ENCODE data around the gene EXOSC9. TPM values are rescaled to one million over a fixed set of nuclear protein-coding genes. Genes with fewer than 3 reads are reported as not detected.

EXOSC9 gene
- total RNA-seq, 1 experiment from 2014 or later, result 50.0 TPM

DNA sequence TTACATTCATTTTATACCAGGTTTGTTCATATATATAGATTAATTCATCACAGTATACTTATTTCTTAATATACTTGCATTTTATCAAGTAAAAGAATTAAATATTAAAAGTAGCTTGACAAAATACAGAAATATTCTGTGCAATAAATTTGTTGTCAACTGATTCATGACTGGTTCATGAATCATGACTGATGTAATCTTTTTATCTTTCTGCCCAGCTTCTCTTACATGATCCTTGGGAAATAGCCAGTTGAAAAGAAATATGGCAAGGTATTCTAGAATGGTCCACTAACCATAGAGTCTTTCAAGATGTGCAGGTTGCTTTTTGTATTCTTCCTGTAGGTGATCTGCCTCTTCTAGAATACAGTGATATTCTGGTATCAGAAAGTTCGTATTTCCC lies 26.7 kb downstream of the EXOSC9 start (continued):
- TF ChIP-seq, protein P1, sequence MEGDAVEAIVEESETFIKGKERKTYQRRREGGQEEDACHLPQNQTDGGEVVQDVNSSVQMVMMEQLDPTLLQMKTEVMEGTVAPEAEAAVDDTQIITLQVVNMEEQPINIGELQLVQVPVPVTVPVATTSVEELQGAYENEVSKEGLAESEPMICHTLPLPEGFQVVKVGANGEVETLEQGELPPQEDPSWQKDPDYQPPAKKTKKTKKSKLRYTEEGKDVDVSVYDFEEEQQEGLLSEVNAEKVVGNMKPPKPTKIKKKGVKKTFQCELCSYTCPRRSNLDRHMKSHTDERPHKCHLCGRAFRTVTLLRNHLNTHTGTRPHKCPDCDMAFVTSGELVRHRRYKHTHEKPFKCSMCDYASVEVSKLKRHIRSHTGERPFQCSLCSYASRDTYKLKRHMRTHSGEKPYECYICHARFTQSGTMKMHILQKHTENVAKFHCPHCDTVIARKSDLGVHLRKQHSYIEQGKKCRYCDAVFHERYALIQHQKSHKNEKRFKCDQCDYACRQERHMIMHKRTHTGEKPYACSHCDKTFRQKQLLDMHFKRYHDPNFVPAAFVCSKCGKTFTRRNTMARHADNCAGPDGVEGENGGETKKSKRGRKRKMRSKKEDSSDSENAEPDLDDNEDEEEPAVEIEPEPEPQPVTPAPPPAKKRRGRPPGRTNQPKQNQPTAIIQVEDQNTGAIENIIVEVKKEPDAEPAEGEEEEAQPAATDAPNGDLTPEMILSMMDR (IDR thresholded peaks at IDR 0.05), result no peak

DNA sequence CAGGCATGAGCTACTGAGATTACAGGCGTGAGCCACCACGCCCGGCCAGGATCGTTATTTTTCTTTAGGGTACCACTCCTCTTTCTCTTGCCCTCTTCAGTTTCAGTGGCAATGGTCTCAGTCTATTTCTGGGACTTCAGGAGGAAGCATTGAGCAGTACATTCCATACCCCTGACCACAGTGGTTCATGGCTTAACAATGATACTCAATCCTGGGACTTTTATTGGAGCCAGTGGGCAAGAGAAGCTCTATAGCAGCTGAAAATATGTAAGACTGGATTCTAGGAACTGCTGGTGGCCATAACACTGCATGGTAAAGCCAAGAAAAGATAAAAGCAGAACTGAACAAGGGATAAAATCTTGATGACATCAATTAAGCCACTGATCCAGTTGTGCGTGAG lies 28.4 kb downstream of the EXOSC9 start:
- TF ChIP-seq, protein P2, sequence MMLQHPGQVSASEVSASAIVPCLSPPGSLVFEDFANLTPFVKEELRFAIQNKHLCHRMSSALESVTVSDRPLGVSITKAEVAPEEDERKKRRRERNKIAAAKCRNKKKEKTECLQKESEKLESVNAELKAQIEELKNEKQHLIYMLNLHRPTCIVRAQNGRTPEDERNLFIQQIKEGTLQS (CRISPR knock-in tag; conservative IDR thresholded peaks at IDR 0.05), result no peak
- TF ChIP-seq, protein P3, sequence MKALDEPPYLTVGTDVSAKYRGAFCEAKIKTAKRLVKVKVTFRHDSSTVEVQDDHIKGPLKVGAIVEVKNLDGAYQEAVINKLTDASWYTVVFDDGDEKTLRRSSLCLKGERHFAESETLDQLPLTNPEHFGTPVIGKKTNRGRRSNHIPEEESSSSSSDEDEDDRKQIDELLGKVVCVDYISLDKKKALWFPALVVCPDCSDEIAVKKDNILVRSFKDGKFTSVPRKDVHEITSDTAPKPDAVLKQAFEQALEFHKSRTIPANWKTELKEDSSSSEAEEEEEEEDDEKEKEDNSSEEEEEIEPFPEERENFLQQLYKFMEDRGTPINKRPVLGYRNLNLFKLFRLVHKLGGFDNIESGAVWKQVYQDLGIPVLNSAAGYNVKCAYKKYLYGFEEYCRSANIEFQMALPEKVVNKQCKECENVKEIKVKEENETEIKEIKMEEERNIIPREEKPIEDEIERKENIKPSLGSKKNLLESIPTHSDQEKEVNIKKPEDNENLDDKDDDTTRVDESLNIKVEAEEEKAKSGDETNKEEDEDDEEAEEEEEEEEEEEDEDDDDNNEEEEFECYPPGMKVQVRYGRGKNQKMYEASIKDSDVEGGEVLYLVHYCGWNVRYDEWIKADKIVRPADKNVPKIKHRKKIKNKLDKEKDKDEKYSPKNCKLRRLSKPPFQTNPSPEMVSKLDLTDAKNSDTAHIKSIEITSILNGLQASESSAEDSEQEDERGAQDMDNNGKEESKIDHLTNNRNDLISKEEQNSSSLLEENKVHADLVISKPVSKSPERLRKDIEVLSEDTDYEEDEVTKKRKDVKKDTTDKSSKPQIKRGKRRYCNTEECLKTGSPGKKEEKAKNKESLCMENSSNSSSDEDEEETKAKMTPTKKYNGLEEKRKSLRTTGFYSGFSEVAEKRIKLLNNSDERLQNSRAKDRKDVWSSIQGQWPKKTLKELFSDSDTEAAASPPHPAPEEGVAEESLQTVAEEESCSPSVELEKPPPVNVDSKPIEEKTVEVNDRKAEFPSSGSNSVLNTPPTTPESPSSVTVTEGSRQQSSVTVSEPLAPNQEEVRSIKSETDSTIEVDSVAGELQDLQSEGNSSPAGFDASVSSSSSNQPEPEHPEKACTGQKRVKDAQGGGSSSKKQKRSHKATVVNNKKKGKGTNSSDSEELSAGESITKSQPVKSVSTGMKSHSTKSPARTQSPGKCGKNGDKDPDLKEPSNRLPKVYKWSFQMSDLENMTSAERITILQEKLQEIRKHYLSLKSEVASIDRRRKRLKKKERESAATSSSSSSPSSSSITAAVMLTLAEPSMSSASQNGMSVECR (CRISPR knock-in tag; IDR thresholded peaks at IDR 0.05; ENCODE audit: borderline replicate concordance), result no peak
- TF ChIP-seq TP53 (CRISPR knock-in tag; IDR thresholded peaks at IDR 0.05), result no peak
- TF ChIP-seq CREM (CRISPR knock-in tag; IDR thresholded peaks at IDR 0.05), result no peak
- TF ChIP-seq ZNF317 (CRISPR knock-in tag; IDR thresholded peaks at IDR 0.05; ENCODE audit: borderline replicate concordance, low read depth), result no peak
- TF ChIP-seq ETV6 (CRISPR knock-in tag; IDR thresholded peaks at IDR 0.05), result no peak
- no peak for TF ChIP-seq NR1H2 (CRISPR knock-in tag; IDR thresholded peaks at IDR 0.05)
- TF ChIP-seq MYBL2 (CRISPR knock-in tag; IDR thresholded peaks at IDR 0.05), result no peak
- TF ChIP-seq, protein P4, sequence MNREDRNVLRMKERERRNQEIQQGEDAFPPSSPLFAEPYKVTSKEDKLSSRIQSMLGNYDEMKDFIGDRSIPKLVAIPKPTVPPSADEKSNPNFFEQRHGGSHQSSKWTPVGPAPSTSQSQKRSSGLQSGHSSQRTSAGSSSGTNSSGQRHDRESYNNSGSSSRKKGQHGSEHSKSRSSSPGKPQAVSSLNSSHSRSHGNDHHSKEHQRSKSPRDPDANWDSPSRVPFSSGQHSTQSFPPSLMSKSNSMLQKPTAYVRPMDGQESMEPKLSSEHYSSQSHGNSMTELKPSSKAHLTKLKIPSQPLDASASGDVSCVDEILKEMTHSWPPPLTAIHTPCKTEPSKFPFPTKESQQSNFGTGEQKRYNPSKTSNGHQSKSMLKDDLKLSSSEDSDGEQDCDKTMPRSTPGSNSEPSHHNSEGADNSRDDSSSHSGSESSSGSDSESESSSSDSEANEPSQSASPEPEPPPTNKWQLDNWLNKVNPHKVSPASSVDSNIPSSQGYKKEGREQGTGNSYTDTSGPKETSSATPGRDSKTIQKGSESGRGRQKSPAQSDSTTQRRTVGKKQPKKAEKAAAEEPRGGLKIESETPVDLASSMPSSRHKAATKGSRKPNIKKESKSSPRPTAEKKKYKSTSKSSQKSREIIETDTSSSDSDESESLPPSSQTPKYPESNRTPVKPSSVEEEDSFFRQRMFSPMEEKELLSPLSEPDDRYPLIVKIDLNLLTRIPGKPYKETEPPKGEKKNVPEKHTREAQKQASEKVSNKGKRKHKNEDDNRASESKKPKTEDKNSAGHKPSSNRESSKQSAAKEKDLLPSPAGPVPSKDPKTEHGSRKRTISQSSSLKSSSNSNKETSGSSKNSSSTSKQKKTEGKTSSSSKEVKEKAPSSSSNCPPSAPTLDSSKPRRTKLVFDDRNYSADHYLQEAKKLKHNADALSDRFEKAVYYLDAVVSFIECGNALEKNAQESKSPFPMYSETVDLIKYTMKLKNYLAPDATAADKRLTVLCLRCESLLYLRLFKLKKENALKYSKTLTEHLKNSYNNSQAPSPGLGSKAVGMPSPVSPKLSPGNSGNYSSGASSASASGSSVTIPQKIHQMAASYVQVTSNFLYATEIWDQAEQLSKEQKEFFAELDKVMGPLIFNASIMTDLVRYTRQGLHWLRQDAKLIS (CRISPR knock-in tag; IDR thresholded peaks at IDR 0.05; ENCODE audit: borderline replicate concordance), result no peak
- TF ChIP-seq RELA (CRISPR knock-in tag; IDR thresholded peaks at IDR 0.05; ENCODE audit: borderline replicate concordance), result no peak
- TF ChIP-seq, protein P5, sequence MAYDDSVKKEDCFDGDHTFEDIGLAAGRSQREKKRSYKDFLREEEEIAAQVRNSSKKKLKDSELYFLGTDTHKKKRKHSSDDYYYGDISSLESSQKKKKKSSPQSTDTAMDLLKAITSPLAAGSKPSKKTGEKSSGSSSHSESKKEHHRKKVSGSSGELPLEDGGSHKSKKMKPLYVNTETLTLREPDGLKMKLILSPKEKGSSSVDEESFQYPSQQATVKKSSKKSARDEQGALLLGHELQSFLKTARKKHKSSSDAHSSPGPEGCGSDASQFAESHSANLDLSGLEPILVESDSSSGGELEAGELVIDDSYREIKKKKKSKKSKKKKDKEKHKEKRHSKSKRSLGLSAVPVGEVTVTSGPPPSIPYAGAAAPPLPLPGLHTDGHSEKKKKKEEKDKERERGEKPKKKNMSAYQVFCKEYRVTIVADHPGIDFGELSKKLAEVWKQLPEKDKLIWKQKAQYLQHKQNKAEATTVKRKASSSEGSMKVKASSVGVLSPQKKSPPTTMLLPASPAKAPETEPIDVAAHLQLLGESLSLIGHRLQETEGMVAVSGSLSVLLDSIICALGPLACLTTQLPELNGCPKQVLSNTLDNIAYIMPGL (CRISPR knock-in tag; IDR thresholded peaks at IDR 0.05), result no peak
- no peak for TF ChIP-seq PRRX2 (CRISPR knock-in tag; IDR thresholded peaks at IDR 0.05)
- TF ChIP-seq, protein P6, sequence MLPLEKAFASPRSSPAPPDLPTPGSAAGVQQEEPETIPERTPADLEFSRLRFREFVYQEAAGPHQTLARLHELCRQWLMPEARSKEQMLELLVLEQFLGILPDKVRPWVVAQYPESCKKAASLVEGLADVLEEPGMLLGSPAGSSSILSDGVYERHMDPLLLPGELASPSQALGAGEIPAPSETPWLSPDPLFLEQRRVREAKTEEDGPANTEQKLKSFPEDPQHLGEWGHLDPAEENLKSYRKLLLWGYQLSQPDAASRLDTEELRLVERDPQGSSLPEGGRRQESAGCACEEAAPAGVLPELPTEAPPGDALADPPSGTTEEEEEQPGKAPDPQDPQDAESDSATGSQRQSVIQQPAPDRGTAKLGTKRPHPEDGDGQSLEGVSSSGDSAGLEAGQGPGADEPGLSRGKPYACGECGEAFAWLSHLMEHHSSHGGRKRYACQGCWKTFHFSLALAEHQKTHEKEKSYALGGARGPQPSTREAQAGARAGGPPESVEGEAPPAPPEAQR (CRISPR knock-in tag; IDR thresholded peaks at IDR 0.05), result no peak
- TF ChIP-seq NFYB (CRISPR knock-in tag; conservative IDR thresholded peaks at IDR 0.05; ENCODE audit: low read depth), result no peak
- TF ChIP-seq JUN (CRISPR knock-in tag; IDR thresholded peaks at IDR 0.05), result no peak
- TF ChIP-seq, protein P7, sequence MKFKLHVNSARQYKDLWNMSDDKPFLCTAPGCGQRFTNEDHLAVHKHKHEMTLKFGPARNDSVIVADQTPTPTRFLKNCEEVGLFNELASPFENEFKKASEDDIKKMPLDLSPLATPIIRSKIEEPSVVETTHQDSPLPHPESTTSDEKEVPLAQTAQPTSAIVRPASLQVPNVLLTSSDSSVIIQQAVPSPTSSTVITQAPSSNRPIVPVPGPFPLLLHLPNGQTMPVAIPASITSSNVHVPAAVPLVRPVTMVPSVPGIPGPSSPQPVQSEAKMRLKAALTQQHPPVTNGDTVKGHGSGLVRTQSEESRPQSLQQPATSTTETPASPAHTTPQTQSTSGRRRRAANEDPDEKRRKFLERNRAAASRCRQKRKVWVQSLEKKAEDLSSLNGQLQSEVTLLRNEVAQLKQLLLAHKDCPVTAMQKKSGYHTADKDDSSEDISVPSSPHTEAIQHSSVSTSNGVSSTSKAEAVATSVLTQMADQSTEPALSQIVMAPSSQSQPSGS (CRISPR knock-in tag; IDR thresholded peaks at IDR 0.05; ENCODE audit: borderline replicate concordance, low read depth), result no peak
- TF ChIP-seq ZBTB21 (CRISPR knock-in tag; IDR thresholded peaks at IDR 0.05; ENCODE audit: borderline replicate concordance), result no peak
- TF ChIP-seq, protein P8, sequence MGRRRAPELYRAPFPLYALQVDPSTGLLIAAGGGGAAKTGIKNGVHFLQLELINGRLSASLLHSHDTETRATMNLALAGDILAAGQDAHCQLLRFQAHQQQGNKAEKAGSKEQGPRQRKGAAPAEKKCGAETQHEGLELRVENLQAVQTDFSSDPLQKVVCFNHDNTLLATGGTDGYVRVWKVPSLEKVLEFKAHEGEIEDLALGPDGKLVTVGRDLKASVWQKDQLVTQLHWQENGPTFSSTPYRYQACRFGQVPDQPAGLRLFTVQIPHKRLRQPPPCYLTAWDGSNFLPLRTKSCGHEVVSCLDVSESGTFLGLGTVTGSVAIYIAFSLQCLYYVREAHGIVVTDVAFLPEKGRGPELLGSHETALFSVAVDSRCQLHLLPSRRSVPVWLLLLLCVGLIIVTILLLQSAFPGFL (CRISPR knock-in tag; IDR thresholded peaks at IDR 0.05; ENCODE audit: borderline replicate concordance), result no peak
- TF ChIP-seq CBFB (CRISPR knock-in tag; IDR thresholded peaks at IDR 0.05; ENCODE audit: low read depth), result no peak
- no peak for ATAC-seq
- H3K36me3 Mint-ChIP-seq, result no peaks in the 10 kb centered on the region
- no peak for DNase-seq (ENCODE audit: low spot score)
- POLR2A ChIA-PET, result no interaction called here
- no peak overlapping the region for H3K4me3 Mint-ChIP-seq
- no peaks in the 10 kb centered on the region for H3K4me1 Mint-ChIP-seq
- no peaks in the 10 kb centered on the region for H3K9me3 Mint-ChIP-seq
- CTCF ChIA-PET, result no interaction called here
- no peak overlapping the region for H3K27ac Mint-ChIP-seq
- H3K27me3 Mint-ChIP-seq (ENCODE audit: low read depth), result no peaks in the 10 kb centered on the region

Measured in WTC11 (cell line).